NB4 (cell line): ENCODE measurements around the gene UBE3A.
"Not testable (repeated sequence)": the region's sequence is repeated elsewhere in the genome, so short reads cannot be mapped to it uniquely, and the experiment has no call there.

Source experiments
- DNase-seq: peaks from one replicate; pipeline ENCODE4 v3.0.0; 2010; ENCODE audit warnings: low read depth
- H3K4me3 ChIP-seq: one replicate; pipeline ENCODE4 v1.5.1; 2011; ENCODE audit warnings: mild to moderate bottlenecking, low read depth, low read length, moderate library complexity
- CTCF ChIP-seq: IDR thresholded peaks from one replicate; pipeline ENCODE4 v1.5.1; 2012; ENCODE audit warnings: low read depth, low read length
- MAX ChIP-seq: IDR thresholded peaks from 2 replicates; pipeline ENCODE4 v1.6.1; 2011; ENCODE audit warnings: low read depth, low read length
- MYC ChIP-seq: IDR thresholded peaks from 2 replicates; pipeline ENCODE4 v1.6.1; 2011; ENCODE audit warnings: low read depth, low read length
- POLR2A ChIP-seq: IDR thresholded peaks from 2 replicates; pipeline ENCODE4 v1.6.1; 2011; ENCODE audit warnings: mild to moderate bottlenecking; ENCODE audit not compliant: insufficient read length; ENCODE audit errors: extremely low read depth

The UBE3A gene

GRCh38 chr15:25415217-25415616 is 23.6 kb downstream of the UBE3A start:
- TF ChIP-seq CTCF: no peak
- TF ChIP-seq MYC: no peak
- no peak for TF ChIP-seq MAX
- no peak for TF ChIP-seq POLR2A
- DNase-seq: no peak
- H3K4me3 ChIP-seq: no peak overlapping the region

GRCh38 chr15:25410649-25411048 is 28.2 kb downstream of the UBE3A start:
- H3K4me3 ChIP-seq: no peak overlapping the region
- TF ChIP-seq POLR2A (no peak), MYC (no peak), MAX (no peak)
- peak; percentile 67 for DNase-seq

GRCh38 chr15:25409731-25410130 is 29.1 kb downstream of the UBE3A start:
- not testable (repeated sequence) for H3K4me3 ChIP-seq, DNase-seq

- no peak overlapping the region for H3K4me3 ChIP-seq
- no peak for DNase-seq
- no peak for TF ChIP-seq MYC
- no peak for TF ChIP-seq POLR2A
- no peak for TF ChIP-seq CTCF
- TF ChIP-seq MAX: no peak
Measured at GRCh38 chr15:25408929-25409328, 29.9 kb downstream of the UBE3A start.

GRCh38 chr15:25408428-25408827 is 30.4 kb downstream of the UBE3A start:
- TF ChIP-seq CTCF: no peak
- TF ChIP-seq POLR2A: no peak
- TF ChIP-seq MAX: no peak
- no peak for TF ChIP-seq MYC
- H3K4me3 ChIP-seq: no peak overlapping the region
- DNase-seq: no peak

GRCh38 chr15:25407950-25408349 is 30.9 kb downstream of the UBE3A start:
- no peak overlapping the region for H3K4me3 ChIP-seq
- no peak for DNase-seq
- TF ChIP-seq CTCF (no peak), POLR2A (no peak), MAX (no peak), MYC (no peak)

- no peak for TF ChIP-seq CTCF
- no peak for TF ChIP-seq MYC
- no peak for TF ChIP-seq MAX
- no peak for TF ChIP-seq POLR2A
Measured at GRCh38 chr15:25406846-25407245, 32.0 kb downstream of the UBE3A start.

More at GRCh38 chr15:25406846-25407245, 32.0 kb downstream of the UBE3A start:
- H3K4me3 ChIP-seq: no peak overlapping the region
- no peak for DNase-seq
